ENCODE measurements around the gene RAB7B.

Gene RAB7B

GRCh38 chr1:205948886-205949285, 54.3 kb downstream of the RAB7B start:
- DNase-seq (ENCODE audit: low read depth), result no peak

- DNase-seq (ENCODE audit: low read depth), result no peak
These were observed 55.2 kb downstream of the RAB7B start for GRCh38 chr1:205948039-205948438.

- no peak for DNase-seq (ENCODE audit: low read depth)
These were observed 56.2 kb downstream of the RAB7B start for GRCh38 chr1:205947024-205947423.

- DNase-seq (ENCODE audit: low read depth), result no peak
These were observed 58.1 kb downstream of the RAB7B start for GRCh38 chr1:205945069-205945468.

- no peak for DNase-seq (ENCODE audit: low read depth)
These were observed 58.7 kb downstream of the RAB7B start for GRCh38 chr1:205944525-205944924.

GRCh38 chr1:205943245-205943644, 60.0 kb downstream of the RAB7B start, which contains the start of gene SLC26A9:
Gene SLC26A9 (minus strand): TSS chr1:205943456. CDS start chr1:205935820, 7,636 bp downstream.
- DNase-seq (ENCODE audit: low read depth), result no peak

- DNase-seq (ENCODE audit: low read depth), result no peak
These were observed 60.5 kb downstream of the RAB7B start for GRCh38 chr1:205942631-205943159.

GRCh38 chr1:205940710-205941109, 62.5 kb downstream of the RAB7B start:
- no peak for DNase-seq (ENCODE audit: low read depth)

GRCh38 chr1:205939690-205940330, 63.4 kb downstream of the RAB7B start:
- no peak for DNase-seq (ENCODE audit: low read depth)

- DNase-seq (ENCODE audit: low read depth), result no peak
These were observed 64.5 kb downstream of the RAB7B start for GRCh38 chr1:205938682-205939081.

- DNase-seq (ENCODE audit: low read depth), result no peak
These were observed 66.2 kb downstream of the RAB7B start for GRCh38 chr1:205936846-205937586.

GRCh38 chr1:205936311-205936710, 66.9 kb downstream of the RAB7B start:
- no peak for DNase-seq (ENCODE audit: low read depth)

GRCh38 chr1:205935869-205936268, 67.3 kb downstream of the RAB7B start:
- DNase-seq (ENCODE audit: low read depth), result no peak

GRCh38 chr1:205934788-205935187, 68.4 kb downstream of the RAB7B start:
- DNase-seq (ENCODE audit: low read depth), result no peak

GRCh38 chr1:205933671-205934618, 69.2 kb downstream of the RAB7B start:
- no peak for DNase-seq (ENCODE audit: low read depth)

GRCh38 chr1:205932776-205933175, 70.4 kb downstream of the RAB7B start:
- DNase-seq (ENCODE audit: low read depth), result no peak

GRCh38 chr1:205930799-205931281, 72.4 kb downstream of the RAB7B start:
- DNase-seq (ENCODE audit: low read depth), result no peak

- no peak for DNase-seq (ENCODE audit: low read depth)
These were observed 73.0 kb downstream of the RAB7B start for GRCh38 chr1:205930195-205930577.

- DNase-seq (ENCODE audit: low read depth), result no peak
These were observed 73.5 kb downstream of the RAB7B start for GRCh38 chr1:205929496-205930194.

- DNase-seq (ENCODE audit: low read depth), result no peak
These were observed 74.9 kb downstream of the RAB7B start for GRCh38 chr1:205928317-205928716.

- DNase-seq (ENCODE audit: low read depth), result no peak
These were observed 75.5 kb downstream of the RAB7B start for GRCh38 chr1:205927676-205928075.

All from stimulated activated CD4-positive, alpha-beta T cell treated with anti-CD3 and anti-CD28 coated beads, Interleukin-2, amount 100 ng/mL, for 4 hours (primary cell).